HG03558 (cell line): ENCODE results near the gene CIC.
A peak's percentile ranks its signal among the peaks of the same experiment; 100 is the strongest.
"Not testable (repeated sequence)": the region's sequence is repeated elsewhere in the genome, so short reads cannot be mapped to it uniquely, and the experiment has no call there.

Experiments
- ATAC-seq: cut with Tn5 transposase; IDR thresholded peaks from one replicate; pipeline ENCODE4 v1.9.1; 2021; ENCODE audit warnings: moderate number of reproducible peaks; ENCODE audit not compliant: unreplicated experiment; ENCODE audit errors: extremely low read depth

Gene CIC

GRCh38 chr19:42254089-42254849, 14.8 kb upstream of the CIC start:
- ATAC-seq: no peak

- ATAC-seq: no peak
These were observed 13.9 kb upstream of the CIC start, which contains the start of gene ERF for GRCh38 chr19:42254850-42255765. TSS of gene ERF (minus strand) at chr19:42255128. CDS start at chr19:42254999, 129 bp downstream.

- no peak for ATAC-seq
These were observed 13.0 kb upstream of the CIC start for GRCh38 chr19:42255766-42256745.

- not testable (repeated sequence) for ATAC-seq
These were observed 11.2 kb upstream of the CIC start for GRCh38 chr19:42257842-42258241.

- no peak for ATAC-seq
These were observed 7.3 kb upstream of the CIC start for GRCh38 chr19:42261763-42262162.

- ATAC-seq: not testable (repeated sequence)
These were observed 2.9 kb upstream of the CIC start for GRCh38 chr19:42266105-42266504.

GRCh38 chr19:42266928-42267603, 2.0 kb upstream of the CIC start:
- ATAC-seq: not testable (repeated sequence)

- ATAC-seq: no peak
These were observed 1.4 kb upstream of the CIC start for GRCh38 chr19:42267644-42268141.

GRCh38 chr19:42268142-42268703, 829 bp upstream of the CIC start:
- ATAC-seq: peak; percentile 24

GRCh38 chr19:42269478-42270345, 660 bp downstream of the CIC start:
- no peak for ATAC-seq

- ATAC-seq: no peak
These were observed 1.4 kb downstream of the CIC start for GRCh38 chr19:42270346-42271044.

GRCh38 chr19:42271045-42271419, 2.0 kb downstream of the CIC start:
- ATAC-seq: no peak

- no peak for ATAC-seq
These were observed 2.9 kb downstream of the CIC start for GRCh38 chr19:42271861-42272534.

GRCh38 chr19:42272535-42272897, 3.5 kb downstream of the CIC start:
- ATAC-seq: no peak

- no peak for ATAC-seq
These were observed 3.9 kb downstream of the CIC start for GRCh38 chr19:42272989-42273406.

GRCh38 chr19:42273407-42274064, 4.5 kb downstream of the CIC start:
- ATAC-seq: no peak
